Bronchus fibroblast of lung (primary cell): ENCODE measurements around the gene GPR160. TPM values are rescaled to one million over a fixed set of nuclear protein-coding genes. Genes with fewer than 3 reads are reported as not detected.

Experiments used
- total RNA-seq: library from RNA; depleted of rRNA; stranded (reverse); fragments of >200 nt; gene quantifications from 2 replicates; pipeline ENCODE4 v1.2.3, GENCODE V29; 2015

GPR160 gene, protein sequence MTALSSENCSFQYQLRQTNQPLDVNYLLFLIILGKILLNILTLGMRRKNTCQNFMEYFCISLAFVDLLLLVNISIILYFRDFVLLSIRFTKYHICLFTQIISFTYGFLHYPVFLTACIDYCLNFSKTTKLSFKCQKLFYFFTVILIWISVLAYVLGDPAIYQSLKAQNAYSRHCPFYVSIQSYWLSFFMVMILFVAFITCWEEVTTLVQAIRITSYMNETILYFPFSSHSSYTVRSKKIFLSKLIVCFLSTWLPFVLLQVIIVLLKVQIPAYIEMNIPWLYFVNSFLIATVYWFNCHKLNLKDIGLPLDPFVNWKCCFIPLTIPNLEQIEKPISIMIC
- total RNA-seq, result 0.15 and 0.17 TPM in 2 replicates

DNA sequence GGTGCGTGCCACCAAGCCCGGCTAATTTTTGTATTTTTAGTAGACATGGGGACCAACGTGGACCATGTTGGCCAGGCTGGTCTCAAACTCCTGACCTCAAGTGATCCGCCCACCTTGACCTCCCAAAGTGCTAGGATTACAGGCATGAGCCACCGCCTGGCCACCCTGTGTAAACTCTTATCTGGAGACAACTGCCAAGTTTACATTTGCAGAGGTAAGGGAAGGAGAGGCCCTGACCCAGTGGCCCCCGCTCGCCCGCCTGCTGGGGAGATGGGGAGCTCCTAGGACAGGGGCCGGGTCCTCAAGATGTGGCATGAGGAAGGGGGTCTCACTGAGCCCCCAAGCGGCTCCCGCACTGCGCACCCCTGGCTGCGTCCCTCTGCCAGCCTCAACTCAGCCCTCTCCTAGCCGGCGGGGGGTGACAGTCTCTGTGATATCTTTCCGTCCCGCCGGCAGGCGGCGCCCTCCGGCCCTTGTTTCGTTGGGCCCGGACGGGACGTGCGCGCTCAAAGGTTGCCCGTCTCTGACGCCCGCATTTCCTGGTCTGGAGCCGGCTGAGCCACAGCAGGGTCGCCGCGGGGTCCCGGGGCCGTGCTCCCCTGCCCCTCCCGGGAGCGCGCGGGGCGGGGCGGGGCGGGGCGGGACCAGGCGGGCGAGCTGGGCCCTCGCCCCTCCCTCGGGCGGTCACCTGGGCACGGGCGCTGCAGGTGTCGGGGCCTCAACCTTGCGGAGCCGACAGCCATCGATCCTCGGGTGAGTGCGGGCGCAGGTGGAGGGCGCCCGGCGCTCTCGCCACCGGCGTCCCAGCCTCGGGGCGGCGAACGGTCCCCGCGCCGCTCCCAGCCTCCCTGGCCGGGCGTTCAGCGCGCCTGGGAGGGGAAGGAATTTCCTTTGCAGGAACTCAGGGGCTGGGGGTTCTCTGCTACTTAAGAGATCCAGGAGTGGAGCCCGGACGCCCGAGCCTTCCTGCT is at the start of gene GPR160:
TSS of gene GPR160 (plus strand) at position 533 of the 971 bp plus-strand sequence. CDS start 45,978 bp downstream, outside the sequence.

Other genes starting within 250 kb of the GPR160 start
- not detected in 2 replicates for gene LRRIQ4, start 225.1 kb upstream of the GPR160 start, total RNA-seq
- 4.6 and 7.1 TPM in 2 replicates for gene LRRC34, start 225.1 kb upstream of the GPR160 start, total RNA-seq
- gene LRRC31, start 168.1 kb upstream of the GPR160 start, total RNA-seq, result not detected in 2 replicates
- gene SAMD7, start 126.4 kb upstream of the GPR160 start, total RNA-seq, result not detected in 2 replicates
- 14.7 and 18.3 TPM in 2 replicates for gene SEC62, start 71.2 kb upstream of the GPR160 start, total RNA-seq
- gene PHC3, start 143.7 kb downstream of the GPR160 start, total RNA-seq, result 10.9 and 14.4 TPM in 2 replicates
- 29.0 and 32.6 TPM in 2 replicates for gene PRKCI, start 184.4 kb downstream of the GPR160 start, total RNA-seq